ENCODE data around the gene OARD1. TPM values are rescaled to one million over a fixed set of nuclear protein-coding genes. Genes with fewer than 3 reads are reported as not detected.

OARD1 gene
- total and polyA plus RNA-seq, 2 of the 8 experiments (the other 6 are each of a cell fraction or from before 2014, with no cell fraction given): 16.8 to 35.8 TPM

- Histone ChIP-seq H4K5ac (ENCODE audit: insufficient read length, low read depth, low read length) (no peak overlapping the region), H3K4me3 (ENCODE audit: extremely low read depth in 1 of 4, insufficient read depth in 2 of 4, low read depth in 3 of 4, low read length in 4 of 4) (no peak overlapping the region), H3K4me2 (ENCODE audit: insufficient read depth in 1 of 2, low read depth in 2 of 2, low read length in 2 of 2) (no peak overlapping the region), H3K23ac (ENCODE audit: insufficient read length) (no peak overlapping the region), H3K23me2 (ENCODE audit: low read depth, low read length) (no peaks in the 10 kb centered on the region), H4K91ac (replicated peaks; ENCODE audit: insufficient read length, low read length) (no peak overlapping the region), H4K20me1 (replicated peaks in 1 of 2; ENCODE audit: control insufficient read depth in 1 of 2, insufficient read depth in 2 of 2, low read length in 2 of 2) (no peaks in the 10 kb centered on the region), H2AFZ (ENCODE audit: low read length) (no peak overlapping the region), H2BK12ac (ENCODE audit: low read depth, low read length) (no peak overlapping the region), H3K9ac (replicated peaks in 1 of 4; ENCODE audit: extremely low read depth in 1 of 4, low read depth in 3 of 4, low read length in 3 of 4) (no peak overlapping the region), H3K9me3 (ENCODE audit: insufficient read depth in 2 of 2, low read depth in 1 of 2, low read length in 1 of 2) (no peaks in the 10 kb centered on the region), H3K14ac (ENCODE audit: insufficient read length) (no peak overlapping the region), H3K36me3 (ENCODE audit: control insufficient read depth in 2 of 4, insufficient read depth in 4 of 4, low read length in 3 of 4) (no peaks in the 10 kb centered on the region), H3K4me1 (replicated peaks in 1 of 4; ENCODE audit: control insufficient read depth in 3 of 4, insufficient read depth in 4 of 4, low read length in 3 of 4) (peaks cover 0 to 4% (median 3%) of the 10 kb centered on the region in 4 experiments; a peak in 6 of 7 replicates), H3K18ac (ENCODE audit: extremely low read depth, low read length) (no peak overlapping the region), H2BK15ac (ENCODE audit: low read length) (no peak overlapping the region), H2BK5ac (ENCODE audit: low read depth, low read length) (no peak overlapping the region), H3K4ac (replicated peaks; ENCODE audit: insufficient read length, low read depth, low read length) (no peak overlapping the region), H3K79me1 (ENCODE audit: low read depth, low read length) (no peaks in the 10 kb centered on the region), H3K79me2 (ENCODE audit: control insufficient read depth in 1 of 2, insufficient read depth in 2 of 2, low read length in 2 of 2) (no peaks in the 10 kb centered on the region), H3K56ac (replicated peaks; ENCODE audit: insufficient read length, low read depth, low read length) (no peak overlapping the region), H2AK5ac (ENCODE audit: low read depth, low read length) (no peak overlapping the region), H2BK20ac (ENCODE audit: low read length) (no peak overlapping the region), H2BK120ac (replicated peaks; ENCODE audit: low read depth, low read length) (no peak overlapping the region), H3K27me3 (replicated peaks in 1 of 4; ENCODE audit: control insufficient read depth in 3 of 4, extremely low read depth in 1 of 4, insufficient read depth in 3 of 4, low read length in 3 of 4) (no peaks in the 10 kb centered on the region; a peak in 1 of 7 replicates), H3K27ac (ENCODE audit: low read depth, low read length) (no peak overlapping the region), H4K8ac (ENCODE audit: extremely low read depth, insufficient read depth, low read length) (no peak overlapping the region)
- FAIRE-seq (no peak), DNase-seq (ENCODE audit: low read depth in 1 of 2, low spot score in 2 of 2) (no peak)
- TF ChIP-seq TBP (IDR thresholded peaks at IDR 0.05; ENCODE audit: low read depth, low read length) (no peak), KDM5A (IDR thresholded peaks at IDR 0.05; ENCODE audit: low read length) (no peak), YY1 (IDR thresholded peaks at IDR 0.05; ENCODE audit: low read depth, low read length) (no peak), POLR2AphosphoS5 (IDR thresholded peaks at IDR 0.05; ENCODE audit: low read depth, low read length) (no peak), JUND (IDR thresholded peaks at IDR 0.05; ENCODE audit: low read length) (no peak), TCF12 (IDR thresholded peaks at IDR 0.05; ENCODE audit: low read depth, low read length) (no peak)
- 92% methylated on average over 1 of the region's 2 CpGs; no CpG with 5 or more reads in 1 of the 2 experiments for WGBS, 2 experiments (ENCODE audit: extremely low coverage in 1 of 2, insufficient coverage in 1 of 2, insufficient read length in 1 of 2, insufficient replicate concordance in 2 of 2, low coverage in 1 of 2, low lambda C conversion rate in 2 of 2, missing lambda C conversion rate in 1 of 2)
- ChIA-PET POLR2A (ENCODE audit: partially characterized antibody) (interaction anchor here (0.9 to 1.9 kb wide), 3 partner anchors 8 to 17 kb away, joined by 3 to 9 read pairs (median 6); partner anchors contain the start of gene APOBEC2), CTCF (ENCODE audit: partially characterized antibody) (interaction anchor here (0.6 to 2.7 kb wide), 22 partner anchors 9 to 1688 kb away, joined by 3 to 23 read pairs (median 4); no protein-coding TSS in a partner anchor)
These were observed 35.6 kb downstream of the OARD1 start for GRCh38 chr6:41036601-41037000.
